ENCODE data around the gene SLC22A25.

The SLC22A25 gene

GRCh38 chr11:63280920-63281319, 37.5 kb upstream of the SLC22A25 start:
- Histone ChIP-seq H3K9me3 (ENCODE audit: control insufficient read depth, low read length) (no peaks in the 10 kb centered on the region), H2BK120ac (ENCODE audit: low read depth, low read length) (no peak overlapping the region), H3K4ac (ENCODE audit: low read depth in 1 of 2, low read length in 2 of 2) (no peak overlapping the region), H2BK12ac (ENCODE audit: low read length in 2 of 2) (no peak overlapping the region), H3K79me1 (replicated peaks; ENCODE audit: low read length, poor library complexity, severe bottlenecking) (no peaks in the 10 kb centered on the region), H2BK15ac (ENCODE audit: low read depth, poor library complexity, severe bottlenecking) (no peak overlapping the region), H3K4me2 (ENCODE audit: low read length, poor library complexity, severe bottlenecking) (no peak overlapping the region), H2AK5ac (ENCODE audit: low read length, severe bottlenecking) (no peak overlapping the region), H2BK5ac (ENCODE audit: low read depth, low read length, poor library complexity, severe bottlenecking) (no peak overlapping the region), H3K9ac (ENCODE audit: low read length) (no peak overlapping the region), H3K36me3 (ENCODE audit: control insufficient read depth in 1 of 2, insufficient read depth in 2 of 2, low read depth in 1 of 2, low read length in 2 of 2) (no peaks in the 10 kb centered on the region), H3K27ac (ENCODE audit: low read length, poor library complexity, severe bottlenecking) (no peak overlapping the region), H3K23ac (ENCODE audit: low read length in 2 of 2) (no peak overlapping the region), H4K8ac (ENCODE audit: low read length) (no peak overlapping the region), H2AFZ (ENCODE audit: low read depth, low read length) (no peak overlapping the region), H3K4me3 (ENCODE audit: insufficient read depth in 1 of 2, low read depth in 1 of 2, low read length in 2 of 2) (no peak overlapping the region), H3K14ac (ENCODE audit: low read length in 2 of 2) (no peak overlapping the region), H3K18ac (ENCODE audit: low read depth in 1 of 2, low read length in 2 of 2) (no peak overlapping the region), H3K27me3 (ENCODE audit: control insufficient read depth in 1 of 2, insufficient read depth in 1 of 2, low read length in 2 of 2) (peaks cover 0 to 6% of the 10 kb centered on the region in 2 experiments), H4K91ac (ENCODE audit: low read length) (no peak overlapping the region), H3K4me1 (ENCODE audit: control insufficient read depth, insufficient read depth, low read depth, low read length) (no peaks in the 10 kb centered on the region)
- no peak for DNase-seq

- DNase-seq: no peak
- Histone ChIP-seq H3K14ac (ENCODE audit: low read length in 2 of 2) (no peak overlapping the region), H2BK15ac (ENCODE audit: low read depth, poor library complexity, severe bottlenecking) (no peak overlapping the region), H3K9me3 (ENCODE audit: control insufficient read depth, low read length) (peaks cover 6% of the 10 kb centered on the region), H3K4ac (ENCODE audit: low read depth in 1 of 2, low read length in 2 of 2) (no peak overlapping the region), H3K36me3 (ENCODE audit: control insufficient read depth in 1 of 2, insufficient read depth in 2 of 2, low read depth in 1 of 2, low read length in 2 of 2) (no peaks in the 10 kb centered on the region), H4K8ac (ENCODE audit: low read length) (no peak overlapping the region), H3K9ac (ENCODE audit: low read length) (no peak overlapping the region), H2BK5ac (ENCODE audit: low read depth, low read length, poor library complexity, severe bottlenecking) (no peak overlapping the region), H3K4me1 (ENCODE audit: control insufficient read depth, insufficient read depth, low read depth, low read length) (no peaks in the 10 kb centered on the region), H2BK12ac (ENCODE audit: low read length in 2 of 2) (no peak overlapping the region), H3K4me3 (ENCODE audit: insufficient read depth in 1 of 2, low read depth in 1 of 2, low read length in 2 of 2) (no peak overlapping the region), H2AK5ac (ENCODE audit: low read length, severe bottlenecking) (no peak overlapping the region), H3K18ac (ENCODE audit: low read depth in 1 of 2, low read length in 2 of 2) (no peak overlapping the region), H3K27ac (ENCODE audit: low read length, poor library complexity, severe bottlenecking) (no peak overlapping the region), H4K91ac (ENCODE audit: low read length) (no peak overlapping the region), H2BK120ac (ENCODE audit: low read depth, low read length) (no peak overlapping the region), H2AFZ (ENCODE audit: low read depth, low read length) (no peak overlapping the region), H3K27me3 (ENCODE audit: control insufficient read depth in 1 of 2, insufficient read depth in 1 of 2, low read length in 2 of 2) (peaks cover 0 to 3% of the 10 kb centered on the region in 2 experiments), H3K4me2 (ENCODE audit: low read length, poor library complexity, severe bottlenecking) (no peak overlapping the region), H3K79me1 (replicated peaks; ENCODE audit: low read length, poor library complexity, severe bottlenecking) (no peaks in the 10 kb centered on the region), H3K23ac (ENCODE audit: low read length in 2 of 2) (no peak overlapping the region)
- WGBS: 18% methylated on average over 1 of the region's 1 CpG
These were observed 34.0 kb upstream of the SLC22A25 start for GRCh38 chr11:63277345-63277943.

GRCh38 chr11:63274776-63275175, 31.4 kb upstream of the SLC22A25 start:
- no peak for DNase-seq
- Histone ChIP-seq H3K36me3 (ENCODE audit: control insufficient read depth in 1 of 2, insufficient read depth in 2 of 2, low read depth in 1 of 2, low read length in 2 of 2) (no peaks in the 10 kb centered on the region), H3K23ac (ENCODE audit: low read length in 2 of 2) (no peak overlapping the region), H4K91ac (ENCODE audit: low read length) (no peak overlapping the region), H3K9ac (ENCODE audit: low read length) (no peak overlapping the region), H2BK12ac (ENCODE audit: low read length in 2 of 2) (no peak overlapping the region), H2AK5ac (ENCODE audit: low read length, severe bottlenecking) (no peak overlapping the region), H3K14ac (ENCODE audit: low read length in 2 of 2) (no peak overlapping the region), H3K27me3 (ENCODE audit: control insufficient read depth in 1 of 2, insufficient read depth in 1 of 2, low read length in 2 of 2) (no peaks in the 10 kb centered on the region), H3K4me2 (ENCODE audit: low read length, poor library complexity, severe bottlenecking) (no peak overlapping the region), H3K18ac (ENCODE audit: low read depth in 1 of 2, low read length in 2 of 2) (no peak overlapping the region), H2BK120ac (ENCODE audit: low read depth, low read length) (no peak overlapping the region), H3K4me3 (ENCODE audit: insufficient read depth in 1 of 2, low read depth in 1 of 2, low read length in 2 of 2) (no peak overlapping the region), H2AFZ (ENCODE audit: low read depth, low read length) (no peak overlapping the region), H3K4ac (ENCODE audit: low read depth in 1 of 2, low read length in 2 of 2) (no peak overlapping the region), H3K9me3 (ENCODE audit: control insufficient read depth, low read length) (peaks cover 6% of the 10 kb centered on the region), H3K79me1 (replicated peaks; ENCODE audit: low read length, poor library complexity, severe bottlenecking) (no peaks in the 10 kb centered on the region), H3K27ac (ENCODE audit: low read length, poor library complexity, severe bottlenecking) (no peak overlapping the region), H2BK5ac (ENCODE audit: low read depth, low read length, poor library complexity, severe bottlenecking) (no peak overlapping the region), H3K4me1 (ENCODE audit: control insufficient read depth, insufficient read depth, low read depth, low read length) (no peaks in the 10 kb centered on the region), H4K8ac (ENCODE audit: low read length) (no peak overlapping the region), H2BK15ac (ENCODE audit: low read depth, poor library complexity, severe bottlenecking) (no peak overlapping the region)
- WGBS: 60% methylated on average over 1 of the region's 1 CpG

- Histone ChIP-seq H2BK5ac (ENCODE audit: low read depth, low read length, poor library complexity, severe bottlenecking) (no peak overlapping the region), H3K18ac (ENCODE audit: low read depth in 1 of 2, low read length in 2 of 2) (no peak overlapping the region), H2BK120ac (ENCODE audit: low read depth, low read length) (no peak overlapping the region), H3K4ac (ENCODE audit: low read depth in 1 of 2, low read length in 2 of 2) (no peak overlapping the region), H3K9ac (ENCODE audit: low read length) (no peak overlapping the region), H3K9me3 (ENCODE audit: control insufficient read depth, low read length) (peaks cover 6% of the 10 kb centered on the region), H4K91ac (ENCODE audit: low read length) (no peak overlapping the region), H3K4me2 (ENCODE audit: low read length, poor library complexity, severe bottlenecking) (no peak overlapping the region), H3K14ac (ENCODE audit: low read length in 2 of 2) (no peak overlapping the region), H3K23ac (ENCODE audit: low read length in 2 of 2) (no peak overlapping the region), H3K36me3 (ENCODE audit: control insufficient read depth in 1 of 2, insufficient read depth in 2 of 2, low read depth in 1 of 2, low read length in 2 of 2) (no peaks in the 10 kb centered on the region), H3K27me3 (ENCODE audit: control insufficient read depth in 1 of 2, insufficient read depth in 1 of 2, low read length in 2 of 2) (no peaks in the 10 kb centered on the region), H3K79me1 (replicated peaks; ENCODE audit: low read length, poor library complexity, severe bottlenecking) (no peaks in the 10 kb centered on the region), H2BK12ac (ENCODE audit: low read length in 2 of 2) (no peak overlapping the region), H2AFZ (ENCODE audit: low read depth, low read length) (no peak overlapping the region), H2BK15ac (ENCODE audit: low read depth, poor library complexity, severe bottlenecking) (no peak overlapping the region), H3K27ac (ENCODE audit: low read length, poor library complexity, severe bottlenecking) (no peak overlapping the region), H3K4me1 (ENCODE audit: control insufficient read depth, insufficient read depth, low read depth, low read length) (no peaks in the 10 kb centered on the region), H2AK5ac (ENCODE audit: low read length, severe bottlenecking) (no peak overlapping the region), H4K8ac (ENCODE audit: low read length) (no peak overlapping the region), H3K4me3 (ENCODE audit: insufficient read depth in 1 of 2, low read depth in 1 of 2, low read length in 2 of 2) (no peak overlapping the region)
- WGBS: 84% methylated on average over 2 of the region's 3 CpGs
- DNase-seq: no peak
These were observed 30.3 kb upstream of the SLC22A25 start for GRCh38 chr11:63273685-63274084.
